ENCODE data around the gene ZNF580. TPM values are rescaled to one million over a fixed set of nuclear protein-coding genes. Genes with fewer than 3 reads are reported as not detected.

ZNF580 gene
- total and polyA plus RNA-seq, 2 of the 13 experiments (the other 11 are each of a cell fraction or from before 2014, with no cell fraction given): 4.4 to 6.0 TPM

- TF ChIP-seq ZNF609 (CRISPR knock-in tag; IDR thresholded peaks at IDR 0.05; ENCODE audit: borderline replicate concordance) (0 out of 2 replicates have a peak, but pooled peaks have one; percentile 24), RFX5 (IDR thresholded peaks at IDR 0.05; ENCODE audit: low read depth, low read length) (no peak), ATRX (CRISPR knock-in tag; IDR thresholded peaks at IDR 0.05; ENCODE audit: borderline replicate concordance) (no peak), KAT8 (CRISPR knock-in tag; IDR thresholded peaks at IDR 0.05) (peak; percentile 54; the same call in 1 of the 2 replicates), BRD4 (CRISPR knock-in tag; IDR thresholded peaks at IDR 0.05) (peak; percentile 30; the same call in 1 of the 2 replicates), ATAD3A (CRISPR knock-in tag; IDR thresholded peaks at IDR 0.05) (no peak), ATF5 (CRISPR knock-in tag; IDR thresholded peaks at IDR 0.05; ENCODE audit: low read depth) (0 out of 2 replicates have a peak, but pooled peaks have one; percentile 50), ZEB1 (IDR thresholded peaks at IDR 0.05; ENCODE audit: insufficient replicate concordance, low read depth) (no peak), ZNF678 (CRISPR knock-in tag; IDR thresholded peaks at IDR 0.05) (0 out of 2 replicates have a peak, but pooled peaks have one; percentile 25), ZNF543 (CRISPR knock-in tag; IDR thresholded peaks at IDR 0.05) (peak; percentile 35; the same call in 1 of the 2 replicates), MLXIP (CRISPR knock-in tag; IDR thresholded peaks at IDR 0.05; ENCODE audit: borderline replicate concordance) (no peak), ZNF33A (CRISPR knock-in tag; IDR thresholded peaks at IDR 0.05; ENCODE audit: borderline replicate concordance) (no peak), NFKB2 (CRISPR knock-in tag; IDR thresholded peaks at IDR 0.05; ENCODE audit: borderline replicate concordance) (peak; percentile 2; the same call in 1 of the 2 replicates), TP53 (CRISPR knock-in tag; conservative IDR thresholded peaks at IDR 0.05) (no peak), HNF1B (CRISPR knock-in tag; IDR thresholded peaks at IDR 0.05) (peak; percentile 35; the same call in 1 of the 2 replicates), ZBTB7B (CRISPR knock-in tag; IDR thresholded peaks at IDR 0.05) (0 out of 2 replicates have a peak, but pooled peaks have one; percentile 33), ZZZ3 (CRISPR knock-in tag; IDR thresholded peaks at IDR 0.05; ENCODE audit: borderline replicate concordance) (0 out of 2 replicates have a peak, but pooled peaks have one; percentile 25), ZMAT3 (CRISPR knock-in tag; conservative IDR thresholded peaks at IDR 0.05) (0 out of 2 replicates have a peak, but pooled peaks have one; percentile 62)
Measured at GRCh38 chr19:55640577-55641425, at the start of gene ZNF580 (continued).
